ENCODE data around the gene CALML3. TPM values are rescaled to one million over a fixed set of nuclear protein-coding genes. Genes with fewer than 3 reads are reported as not detected.
A peak's percentile ranks its signal among the peaks of the same experiment; 100 is the strongest.

Gene CALML3
- total and polyA plus RNA-seq, 10 of the 15 experiments (the other 5 are each of a cell fraction or from before 2014, with no cell fraction given): not detected

DNA sequence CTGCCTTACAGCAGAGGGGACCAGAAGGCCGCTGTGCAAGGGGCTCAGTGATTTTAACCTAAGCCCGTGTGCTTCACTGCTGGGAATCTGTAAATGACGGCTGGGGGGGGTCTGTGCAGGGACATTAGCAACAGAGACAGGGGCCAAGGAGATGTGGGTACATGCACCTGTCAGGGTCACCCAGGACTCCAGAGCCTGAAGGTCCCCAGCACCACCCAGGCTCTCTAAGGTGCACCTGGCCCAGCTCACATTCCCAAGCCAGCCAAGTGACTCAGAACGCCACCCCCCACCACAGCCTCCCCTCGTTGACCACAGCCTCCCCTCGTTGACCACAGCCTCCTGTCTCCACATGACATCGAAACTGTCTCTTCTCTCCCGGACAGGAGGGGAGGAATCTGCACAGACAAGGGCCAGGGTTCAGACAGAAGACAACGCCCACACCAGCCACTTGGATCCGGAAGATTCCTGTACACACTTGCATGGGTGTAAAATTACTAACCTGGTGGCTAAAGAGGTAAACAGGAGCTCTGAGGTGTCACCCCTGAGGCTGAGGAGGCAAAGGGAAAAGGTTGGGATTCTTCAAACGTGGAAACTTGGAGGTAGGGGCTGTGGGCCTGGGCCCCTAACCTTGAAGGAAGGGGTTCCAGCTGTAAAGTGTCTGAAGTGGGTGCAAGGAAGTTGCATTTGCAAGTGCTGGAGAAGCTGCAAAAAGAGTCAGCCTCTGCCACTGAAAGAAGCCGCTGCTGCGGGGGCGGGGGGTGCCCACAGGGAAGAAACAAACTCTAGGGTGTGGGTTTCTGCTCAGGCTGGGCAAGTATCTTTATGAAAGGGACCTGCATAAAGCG is 27.0 kb downstream of the CALML3 start (continued):
- TF ChIP-seq EED (IDR thresholded peaks at IDR 0.05; ENCODE audit: low read depth) (0 out of 2 replicates have a peak, but pooled peaks have one; percentile 13), CEBPB (IDR thresholded peaks at IDR 0.05; ENCODE audit: borderline replicate concordance in 1 of 2, low read depth in 2 of 2, low read length in 2 of 2) (no peak), SIN3A (IDR thresholded peaks at IDR 0.05; ENCODE audit: low read depth, low read length) (no peak), TCF3 (IDR thresholded peaks at IDR 0.05; ENCODE audit: borderline replicate concordance, insufficient read depth, low read depth, low read length) (0 out of 2 replicates have a peak, but pooled peaks have one; percentile 19), CUX1 (IDR thresholded peaks at IDR 0.05; ENCODE audit: insufficient replicate concordance, low read depth, low read length) (no peak), ZBTB4 (CRISPR knock-in tag; IDR thresholded peaks at IDR 0.05) (no peak), MLLT1 (IDR thresholded peaks at IDR 0.05) (no peak), USF1 (IDR thresholded peaks at IDR 0.05; ENCODE audit: borderline replicate concordance, extremely low read length, insufficient read depth, low read depth, low read length) (no peak), ZBED1 (IDR thresholded peaks at IDR 0.05; ENCODE audit: borderline replicate concordance) (no peak), SMC3 (IDR thresholded peaks at IDR 0.05; ENCODE audit: borderline replicate concordance, low read length) (no peak), BCL11A (IDR thresholded peaks at IDR 0.05; ENCODE audit: low read depth, low read length) (peak; percentile 39; the same call in 1 of the 2 replicates), TAF1 (IDR thresholded peaks at IDR 0.05; ENCODE audit: borderline replicate concordance, low read depth, low read length) (no peak), PRDM15 (CRISPR knock-in tag; IDR thresholded peaks at IDR 0.05) (no peak)

Data from GM12878 (cell line).